A673 (cell line): Measurements from ENCODE around the gene IKBIP. TPM values are rescaled to one million over a fixed set of nuclear protein-coding genes. Genes with fewer than 3 reads are reported as not detected.
"Not testable (repeated sequence)": the region's sequence is repeated elsewhere in the genome, so short reads cannot be mapped to it uniquely, and the experiment has no call there.

Source experiments
- BruUV-seq: library from RNA; stranded (reverse); fragments of 400-500 nt; replicated peaks from 2 replicates; lab custom pipeline; 2021; lab: Mats Ljungman, UMichigan
- CTCF ChIA-PET: fragments of 300-600 bp; sonication (Branson Sonifier 250); formaldehyde crosslinking; loops from one replicate; lab custom pipeline; 2022; ENCODE audit warnings: antibody characterized with exemption; lab: Charles Lee
- POLR2A ChIA-PET: fragments of 300-600 bp; sonication (Branson Sonifier 250); formaldehyde crosslinking; loops from one replicate; lab custom pipeline; 2022; ENCODE audit warnings: antibody characterized with exemption; ENCODE audit not compliant: low non-redundant PET; lab: Charles Lee
- DNase-seq: peaks from one replicate; pipeline ENCODE4 v3.0.0-alpha.2; 2015; ENCODE audit warnings: low spot score
- H3K27ac ChIP-seq: fragments of 200-600 bp; sonication (generic); 2 replicates; pipeline ENCODE4 v1.5.1; 2016; ENCODE audit warnings: mixed run types, low read depth, mild to moderate bottlenecking, mixed read lengths, antibody characterized with exemption, low read length; ENCODE audit not compliant: poor library complexity, severe bottlenecking
- H3K27me3 ChIP-seq: fragments of 200-600 bp; sonication (generic); replicated peaks from 2 replicates; pipeline ENCODE4 v1.6.1; 2017; ENCODE audit warnings: mixed run types, low read depth, mild to moderate bottlenecking, mixed read lengths, antibody characterized with exemption, low read length; ENCODE audit not compliant: insufficient read depth, poor library complexity
- H3K36me3 ChIP-seq: fragments of 200-600 bp; sonication (generic); 2 replicates; pipeline ENCODE4 v1.6.1; 2016; ENCODE audit warnings: mixed run types, mild to moderate bottlenecking, mixed read lengths, antibody characterized with exemption, low read length; ENCODE audit not compliant: insufficient read depth, poor library complexity, severe bottlenecking
- H3K4me1 ChIP-seq: fragments of 200-600 bp; sonication (generic); 2 replicates; pipeline ENCODE4 v1.6.1; 2017; ENCODE audit warnings: mixed run types, mild to moderate bottlenecking, mixed read lengths, antibody characterized with exemption, low read length; ENCODE audit not compliant: insufficient read depth, poor library complexity, severe bottlenecking
- H3K4me3 ChIP-seq: fragments of 200-600 bp; sonication (generic); 2 replicates; pipeline ENCODE4 v1.5.1; 2016; ENCODE audit warnings: low read depth, mixed run types, mild to moderate bottlenecking, mixed read lengths, low read length; ENCODE audit not compliant: poor library complexity, severe bottlenecking
- H3K9me3 ChIP-seq: fragments of 200-600 bp; sonication (generic); 2 replicates; pipeline ENCODE4 v1.6.1; 2016; ENCODE audit warnings: mixed run types, low read depth, mild to moderate bottlenecking, mixed read lengths, antibody characterized with exemption, low read length; ENCODE audit not compliant: poor library complexity, severe bottlenecking
- EZH2 ChIP-seq: fragments of 200-600 bp; sonication (generic); IDR thresholded peaks from 2 replicates; pipeline ENCODE4 v1.6.1; 2017; ENCODE audit warnings: borderline replicate concordance, low read depth, mild to moderate bottlenecking, mixed read lengths, antibody characterized with exemption, low read length; ENCODE audit not compliant: poor library complexity, severe bottlenecking
- intact Hi-C: fragments of 100-400 bp; cut with micrococcal nuclease; formaldehyde crosslinking; loops from one replicate; pipeline ENCODE4 v1.10.0; 2022; ENCODE audit not compliant: unreplicated experiment
- total RNA-seq: library from RNA; stranded (reverse); gene quantifications from 2 replicates; pipeline ENCODE4 v1.2.3, GENCODE V29; 2021
- TF ChIP-seq, protein P1 (sequence below): fragments of 300-800, 200-600 bp; sonication (generic); conservative IDR thresholded peaks from 2 replicates; pipeline ENCODE4 v1.5.1; 2017; ENCODE audit warnings: low read depth, mild to moderate bottlenecking, antibody characterized with exemption, low read length, moderate library complexity, mixed read lengths

The IKBIP gene
- total RNA-seq, 1 experiment from 2014 or later, result 23.2 TPM

DNA sequence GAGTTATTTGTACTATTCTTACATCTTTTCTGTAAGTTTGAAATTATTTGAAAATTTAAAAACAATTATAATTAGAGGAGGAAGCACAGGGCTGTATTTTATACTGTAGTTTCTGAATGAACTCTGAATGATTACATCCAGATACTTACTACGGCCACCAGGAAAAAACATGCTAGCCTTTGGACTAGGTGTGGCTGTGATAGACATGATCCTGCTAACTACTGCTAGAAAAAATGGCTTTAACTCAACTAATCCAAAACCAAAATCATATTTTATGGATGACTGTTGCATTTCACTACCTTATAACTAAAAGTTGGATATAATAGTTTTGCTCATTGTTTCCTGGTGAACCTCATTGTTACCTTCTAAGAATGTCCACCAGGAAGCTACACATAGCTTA is 66.2 kb downstream of the IKBIP start:
- CTCF ChIA-PET, result no interaction called here
- Histone ChIP-seq H3K4me3 (no peak overlapping the region), H3K27ac (no peak overlapping the region), H3K36me3 (no peaks in the 10 kb centered on the region), H3K4me1 (no peaks in the 10 kb centered on the region), H3K9me3 (no peaks in the 10 kb centered on the region), H3K27me3 (no peaks in the 10 kb centered on the region)
- POLR2A ChIA-PET, result no interaction called here
- TF ChIP-seq, protein P1, sequence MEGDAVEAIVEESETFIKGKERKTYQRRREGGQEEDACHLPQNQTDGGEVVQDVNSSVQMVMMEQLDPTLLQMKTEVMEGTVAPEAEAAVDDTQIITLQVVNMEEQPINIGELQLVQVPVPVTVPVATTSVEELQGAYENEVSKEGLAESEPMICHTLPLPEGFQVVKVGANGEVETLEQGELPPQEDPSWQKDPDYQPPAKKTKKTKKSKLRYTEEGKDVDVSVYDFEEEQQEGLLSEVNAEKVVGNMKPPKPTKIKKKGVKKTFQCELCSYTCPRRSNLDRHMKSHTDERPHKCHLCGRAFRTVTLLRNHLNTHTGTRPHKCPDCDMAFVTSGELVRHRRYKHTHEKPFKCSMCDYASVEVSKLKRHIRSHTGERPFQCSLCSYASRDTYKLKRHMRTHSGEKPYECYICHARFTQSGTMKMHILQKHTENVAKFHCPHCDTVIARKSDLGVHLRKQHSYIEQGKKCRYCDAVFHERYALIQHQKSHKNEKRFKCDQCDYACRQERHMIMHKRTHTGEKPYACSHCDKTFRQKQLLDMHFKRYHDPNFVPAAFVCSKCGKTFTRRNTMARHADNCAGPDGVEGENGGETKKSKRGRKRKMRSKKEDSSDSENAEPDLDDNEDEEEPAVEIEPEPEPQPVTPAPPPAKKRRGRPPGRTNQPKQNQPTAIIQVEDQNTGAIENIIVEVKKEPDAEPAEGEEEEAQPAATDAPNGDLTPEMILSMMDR, result no peak
- no peak for TF ChIP-seq EZH2
- DNase-seq, result no peak
- intact Hi-C loops, result no loop called here
- BruUV-seq, result no TSS peak

DNA sequence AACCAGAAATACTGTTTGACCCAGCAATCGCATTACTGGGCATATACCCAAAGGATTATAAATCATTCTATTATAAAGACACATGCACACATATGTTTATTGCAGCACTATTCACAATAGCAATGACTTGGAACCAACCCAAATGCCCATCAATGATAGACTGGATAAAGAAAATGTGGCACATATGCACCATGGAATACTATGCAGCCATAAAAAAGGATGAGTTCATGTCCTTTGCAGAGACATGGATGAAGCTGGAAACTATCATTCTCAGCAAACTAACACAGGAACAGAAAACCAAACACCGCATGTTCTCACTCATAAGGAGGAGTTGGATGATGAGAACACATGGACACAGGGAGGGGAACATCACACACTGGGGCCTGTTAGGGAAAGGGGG is 67.8 kb downstream of the IKBIP start:
- H3K4me1 ChIP-seq, H3K36me3 ChIP-seq, intact Hi-C loops, H3K9me3 ChIP-seq, POLR2A ChIA-PET, H3K27ac ChIP-seq, BruUV-seq, DNase-seq, CTCF ChIA-PET, H3K27me3 ChIP-seq, H3K4me3 ChIP-seq: not testable (repeated sequence)

DNA sequence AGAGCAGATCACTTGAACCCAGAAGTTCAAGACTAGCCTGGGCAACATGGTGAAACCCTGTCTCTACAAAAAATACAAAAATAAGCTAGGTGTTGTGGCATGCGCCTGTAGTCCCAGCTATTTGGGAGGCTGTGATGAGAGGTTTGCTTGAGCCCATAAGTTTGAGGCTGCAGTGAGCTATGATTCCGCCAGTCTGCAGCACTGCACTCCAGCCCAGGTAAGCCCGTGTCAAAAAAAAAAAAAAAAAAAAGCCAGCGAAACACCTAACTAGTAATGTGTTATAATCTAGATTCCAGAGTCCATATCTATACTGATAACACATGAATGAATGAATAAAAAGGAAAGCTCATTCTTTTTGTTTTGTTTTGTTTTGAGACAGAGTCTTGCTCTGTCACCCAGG is 69.6 kb downstream of the IKBIP start:
- Histone ChIP-seq H3K9me3 (no peaks in the 10 kb centered on the region), H3K4me3 (no peak overlapping the region), H3K27me3 (no peaks in the 10 kb centered on the region), H3K36me3 (no peaks in the 10 kb centered on the region), H3K27ac (no peak overlapping the region), H3K4me1 (no peaks in the 10 kb centered on the region)
- CTCF ChIA-PET, result interaction anchor here (0.5 kb wide), 1 partner anchor 47 kb away, joined by 3 read pairs; no protein-coding TSS in a partner anchor
- POLR2A ChIA-PET, result interaction anchor here (0.6 kb wide), 1 partner anchor 20 kb away, joined by 3 read pairs; no protein-coding TSS in a partner anchor
- intact Hi-C loops, result no loop called here
- no peak for TF ChIP-seq EZH2
- TF ChIP-seq, protein P1, result no peak
- no TSS peak for BruUV-seq
- DNase-seq, result no peak

Other genes starting within 250 kb of the IKBIP start
- gene TMPO, start 129.2 kb downstream of the IKBIP start, total RNA-seq, result 296 and 311 TPM in 2 replicates
- gene SLC25A3, start 51.1 kb downstream of the IKBIP start, total RNA-seq, result 718 and 737 TPM in 2 replicates
- 24.2 and 28.4 TPM in 2 replicates for gene APAF1, start 502 bp upstream of the IKBIP start, total RNA-seq